Panc1 (cell line): ENCODE data around the gene MRTFA.

ENCODE experiments used
- TCF7L2 ChIP-seq: IDR thresholded peaks from 2 replicates; pipeline ENCODE4 v1.6.1; 2011; ENCODE audit warnings: mild to moderate bottlenecking, low read depth, low read length, inconsistent platforms
- TF ChIP-seq, protein P1 (sequence below): fragments of 450-650 bp; IDR thresholded peaks from 2 replicates; pipeline ENCODE4 v1.5.1; 2017; ENCODE audit warnings: mild to moderate bottlenecking

DNA sequence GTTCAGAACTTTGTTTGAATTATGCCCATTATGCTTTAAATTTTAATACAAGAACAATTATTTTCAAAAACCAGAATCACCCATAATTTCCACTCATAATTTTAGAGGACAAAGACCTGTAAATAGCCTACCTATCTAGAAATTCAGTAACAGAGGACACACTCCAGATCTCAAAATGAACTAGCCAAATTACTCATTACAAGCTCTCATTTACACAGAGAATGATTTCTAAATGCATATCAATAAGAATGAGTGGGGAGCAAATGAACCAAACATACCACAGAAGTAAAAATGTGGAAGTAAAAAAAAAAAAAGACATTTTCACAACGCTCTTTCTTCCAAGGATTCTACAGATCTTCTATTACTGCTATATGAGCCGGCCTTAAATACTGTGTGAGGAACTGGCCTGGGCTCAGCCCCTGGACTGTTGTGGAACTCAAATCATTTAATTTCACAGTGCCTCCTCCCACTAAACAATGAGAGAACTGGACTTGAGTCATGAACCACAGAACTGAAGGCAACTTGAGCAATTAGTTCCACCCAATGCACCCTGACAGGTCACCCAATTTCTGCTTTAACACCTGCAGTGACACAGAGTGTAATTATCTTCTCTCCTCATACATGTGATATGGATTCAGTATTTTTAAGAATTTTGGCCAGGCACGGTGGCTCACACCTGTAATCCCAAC is 8.0 kb downstream of the MRTFA start:
- TF ChIP-seq, protein P1, sequence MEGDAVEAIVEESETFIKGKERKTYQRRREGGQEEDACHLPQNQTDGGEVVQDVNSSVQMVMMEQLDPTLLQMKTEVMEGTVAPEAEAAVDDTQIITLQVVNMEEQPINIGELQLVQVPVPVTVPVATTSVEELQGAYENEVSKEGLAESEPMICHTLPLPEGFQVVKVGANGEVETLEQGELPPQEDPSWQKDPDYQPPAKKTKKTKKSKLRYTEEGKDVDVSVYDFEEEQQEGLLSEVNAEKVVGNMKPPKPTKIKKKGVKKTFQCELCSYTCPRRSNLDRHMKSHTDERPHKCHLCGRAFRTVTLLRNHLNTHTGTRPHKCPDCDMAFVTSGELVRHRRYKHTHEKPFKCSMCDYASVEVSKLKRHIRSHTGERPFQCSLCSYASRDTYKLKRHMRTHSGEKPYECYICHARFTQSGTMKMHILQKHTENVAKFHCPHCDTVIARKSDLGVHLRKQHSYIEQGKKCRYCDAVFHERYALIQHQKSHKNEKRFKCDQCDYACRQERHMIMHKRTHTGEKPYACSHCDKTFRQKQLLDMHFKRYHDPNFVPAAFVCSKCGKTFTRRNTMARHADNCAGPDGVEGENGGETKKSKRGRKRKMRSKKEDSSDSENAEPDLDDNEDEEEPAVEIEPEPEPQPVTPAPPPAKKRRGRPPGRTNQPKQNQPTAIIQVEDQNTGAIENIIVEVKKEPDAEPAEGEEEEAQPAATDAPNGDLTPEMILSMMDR: no peak
- TF ChIP-seq TCF7L2: no peak
